ENCODE results near the gene RIMBP2.

The RIMBP2 gene

DNA sequence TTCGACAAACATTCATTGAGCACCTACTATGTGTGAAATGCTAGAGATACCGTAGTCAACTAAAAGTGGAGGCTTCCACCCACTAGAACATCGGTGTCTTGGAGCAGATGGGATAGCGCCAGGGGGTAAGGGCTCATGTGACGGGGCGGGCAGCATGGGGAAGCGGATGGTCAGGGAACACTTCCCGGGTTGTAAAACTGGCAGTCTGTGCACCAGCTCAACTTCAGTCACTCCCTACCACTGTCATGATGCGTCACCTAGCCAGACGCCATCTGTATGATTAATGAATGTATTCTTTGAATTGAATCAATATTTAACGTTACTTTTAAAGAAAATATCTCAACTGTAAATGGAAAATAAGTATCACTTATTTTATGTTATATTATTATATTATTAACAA, 284.9 kb downstream of the RIMBP2 start:
- FAIRE-seq (no peak), DNase-seq (ENCODE audit: low spot score) (no peak)

DNA sequence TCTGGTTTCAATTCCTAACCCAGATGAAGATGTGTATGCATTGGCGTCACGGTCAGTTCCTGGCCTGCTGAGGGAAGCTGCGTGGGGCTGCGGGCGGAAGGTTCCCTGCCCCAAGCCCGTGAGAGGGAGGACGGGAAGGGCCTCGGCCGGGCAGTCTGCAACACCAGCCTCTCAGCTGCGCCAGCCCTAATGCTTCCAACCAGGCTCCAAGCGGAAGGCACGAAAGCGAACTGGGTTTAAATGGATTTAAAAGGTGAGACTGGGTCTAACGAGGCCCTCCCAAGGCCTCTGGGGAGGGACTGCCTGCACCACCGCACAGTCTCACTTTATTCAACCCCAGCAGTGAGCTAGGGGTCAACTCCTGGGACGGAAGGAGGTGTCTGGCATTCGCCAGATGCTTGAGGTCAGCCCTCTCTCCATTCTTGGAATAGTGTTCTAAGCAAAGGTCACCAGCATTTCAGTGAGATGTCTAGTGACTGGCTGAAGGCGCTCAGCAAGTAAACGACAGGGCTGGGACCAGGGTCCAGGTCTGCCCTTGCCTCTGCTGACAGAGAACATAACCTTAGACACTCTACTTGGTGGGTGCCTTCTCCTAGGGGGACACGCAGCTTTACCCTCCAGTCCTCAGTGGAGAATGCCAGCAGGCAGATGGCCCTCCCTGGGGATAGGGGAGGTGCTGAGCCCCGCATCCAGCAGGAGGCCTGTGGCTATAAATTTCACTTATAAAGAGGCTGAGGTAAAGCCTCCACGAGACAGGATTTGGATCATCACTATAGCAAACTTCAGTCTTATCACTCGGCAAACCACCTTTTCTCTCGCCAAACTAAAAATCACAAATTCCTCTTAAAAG, 286.2 kb downstream of the RIMBP2 start:
- FAIRE-seq (no peak), DNase-seq (ENCODE audit: low spot score) (no peak)

DNA sequence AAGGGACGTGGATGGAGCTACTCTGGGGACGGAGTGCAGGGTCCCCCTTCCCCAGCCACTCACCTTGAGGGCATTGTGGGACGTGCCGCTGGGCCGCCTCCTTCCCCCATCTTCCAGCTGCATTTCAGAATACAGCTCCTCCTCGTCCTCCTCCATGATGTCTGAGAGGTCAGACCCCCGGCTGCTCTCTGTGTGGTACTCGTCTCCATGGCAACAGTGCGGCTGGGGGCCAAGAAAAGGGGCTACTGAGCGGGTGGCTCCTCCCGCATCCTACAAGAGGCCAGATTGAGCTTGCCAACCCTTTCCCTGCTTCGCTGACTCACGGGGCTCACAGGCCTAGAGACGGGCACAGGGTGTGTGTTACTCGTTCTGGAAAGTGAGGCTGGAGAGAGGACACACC, 288.0 kb downstream of the RIMBP2 start:
- no peak for DNase-seq (ENCODE audit: low spot score)
- no peak for FAIRE-seq

DNA sequence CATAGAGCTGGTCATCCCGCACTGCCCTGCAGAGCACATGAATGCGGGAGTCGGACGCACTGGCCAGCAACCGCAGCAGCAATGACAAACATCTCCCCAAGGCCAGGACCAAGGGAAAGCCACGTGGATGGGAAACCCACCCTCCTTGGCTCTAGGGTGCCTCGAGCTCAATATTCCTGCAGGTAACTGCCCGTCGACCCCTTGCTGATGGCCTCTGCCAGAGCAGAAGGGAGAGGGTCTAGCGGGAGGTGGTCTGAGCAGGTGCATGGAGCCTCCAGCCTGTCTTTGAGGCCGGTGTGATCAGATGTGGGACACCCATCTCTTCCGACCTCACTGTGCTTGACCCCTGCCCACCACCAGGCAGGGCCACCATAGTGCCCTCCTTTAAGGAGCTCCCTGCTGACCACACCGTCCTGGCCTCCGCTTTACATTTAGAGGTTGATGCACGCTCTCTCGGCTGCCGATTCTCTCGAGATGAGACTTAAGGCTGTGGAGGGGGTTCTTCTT, 288.7 kb downstream of the RIMBP2 start:
- FAIRE-seq: no peak
- DNase-seq (ENCODE audit: low spot score): no peak

DNA sequence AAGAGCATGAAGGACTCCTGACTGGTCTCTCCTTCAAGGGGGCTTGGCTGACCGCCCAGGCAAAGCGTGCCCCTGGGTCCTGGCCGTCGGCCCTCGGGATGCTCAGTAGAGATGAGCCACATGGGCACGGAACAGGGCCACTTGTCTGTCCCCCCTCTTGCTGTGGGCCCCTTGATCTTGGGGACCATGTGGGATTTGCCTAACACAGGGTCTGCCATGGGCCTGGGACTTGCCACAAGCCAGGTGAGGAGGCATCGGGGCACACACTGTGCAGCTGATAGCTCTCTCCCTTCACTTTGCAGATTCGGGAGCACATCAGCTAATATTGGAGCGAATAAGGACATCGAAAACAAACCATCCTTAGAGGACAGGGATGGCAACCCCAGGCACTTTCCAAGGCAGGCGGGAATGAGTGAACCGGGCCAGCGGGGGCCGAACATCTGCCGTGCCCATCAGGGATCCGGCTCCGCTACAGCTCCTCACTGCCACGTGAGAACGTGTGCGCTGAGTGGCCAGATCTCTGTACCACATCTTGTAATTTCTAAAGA, 290.3 kb downstream of the RIMBP2 start:
- no peak for FAIRE-seq
- DNase-seq (ENCODE audit: low spot score): no peak

DNA sequence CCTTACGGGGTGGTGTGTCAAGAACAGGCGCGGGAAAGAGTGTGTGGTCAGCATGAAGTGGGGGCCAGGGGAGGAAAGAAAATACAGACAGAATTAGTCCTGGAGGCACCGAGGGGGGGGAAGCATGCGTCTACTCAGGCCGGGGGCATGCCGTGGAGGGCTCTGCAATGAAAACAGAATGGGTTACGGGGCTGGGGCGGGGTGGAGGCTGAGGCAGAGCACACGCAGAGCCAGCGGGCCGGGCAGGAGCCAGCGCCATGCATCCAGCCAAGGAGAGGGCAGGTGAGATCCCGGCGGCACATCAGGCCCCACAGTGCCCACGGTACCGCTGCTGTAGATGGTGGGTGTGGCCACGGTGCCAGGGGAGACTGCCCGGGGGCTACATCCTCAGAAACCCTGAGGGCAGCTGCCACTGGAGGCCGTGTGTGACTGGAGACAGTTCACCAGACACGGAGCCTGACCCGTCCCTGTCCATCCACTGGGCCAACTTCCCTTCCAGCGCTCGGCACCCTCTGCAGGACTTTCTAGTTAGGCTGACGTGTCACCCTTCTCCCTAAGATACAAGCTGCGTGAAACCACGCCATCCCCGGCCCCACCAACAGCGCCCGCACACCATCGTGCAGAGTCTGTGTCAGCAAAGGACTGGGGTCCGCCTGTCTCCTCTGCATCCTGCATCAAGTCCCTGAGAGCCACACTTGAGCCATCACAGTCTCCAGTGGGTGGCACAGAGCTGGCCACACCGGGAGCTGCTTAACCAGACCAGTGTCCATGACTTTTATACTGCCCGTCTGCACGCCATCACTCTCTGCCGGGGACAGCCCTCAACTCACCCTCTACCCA, 291.0 kb downstream of the RIMBP2 start:
- FAIRE-seq (no peak), DNase-seq (ENCODE audit: low spot score) (no peak)

DNA sequence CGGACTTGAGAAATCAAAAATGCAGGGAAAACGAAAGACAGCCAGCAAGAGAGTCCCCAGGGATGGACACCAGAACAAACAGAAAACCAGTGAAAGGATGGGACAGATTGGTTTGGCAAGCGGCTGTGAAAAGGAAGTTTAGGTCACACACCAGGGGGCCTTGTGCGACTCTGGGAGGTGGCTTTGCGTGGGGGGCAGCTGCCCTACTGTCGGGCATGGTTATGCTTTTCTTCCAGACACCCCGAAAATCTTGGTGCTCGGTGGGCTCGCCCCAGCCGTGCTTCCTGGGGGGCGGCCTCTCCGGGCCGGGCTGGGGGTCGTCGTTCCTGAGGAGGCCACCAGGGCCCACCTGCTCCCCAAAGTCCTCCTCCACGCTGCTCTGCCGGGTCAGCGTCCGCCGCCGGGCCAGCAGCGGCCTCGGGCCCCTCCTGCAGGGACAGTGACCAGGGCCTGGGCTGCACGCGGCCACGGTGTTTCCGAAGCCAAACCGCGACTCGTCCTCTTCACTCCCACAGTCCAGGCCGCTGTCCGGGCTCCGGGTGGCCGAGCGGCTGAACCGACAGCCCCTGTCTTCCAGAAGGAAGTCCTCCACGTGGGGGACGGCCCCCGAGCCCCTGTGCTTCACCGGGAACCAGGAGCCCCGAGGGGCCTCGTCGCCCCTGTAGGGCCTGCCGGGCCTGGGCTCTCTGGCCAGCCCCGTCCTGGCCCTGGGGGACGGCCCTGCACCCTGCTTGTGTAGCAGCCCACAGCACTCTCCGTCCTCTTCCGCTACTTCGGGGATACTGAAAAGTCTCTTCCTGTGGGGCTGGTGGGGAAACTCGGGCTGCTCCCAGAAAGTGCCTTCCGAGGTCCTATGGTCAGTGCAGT, 291.9 kb downstream of the RIMBP2 start:
- no peak for DNase-seq (ENCODE audit: low spot score)
- FAIRE-seq: no peak

DNA sequence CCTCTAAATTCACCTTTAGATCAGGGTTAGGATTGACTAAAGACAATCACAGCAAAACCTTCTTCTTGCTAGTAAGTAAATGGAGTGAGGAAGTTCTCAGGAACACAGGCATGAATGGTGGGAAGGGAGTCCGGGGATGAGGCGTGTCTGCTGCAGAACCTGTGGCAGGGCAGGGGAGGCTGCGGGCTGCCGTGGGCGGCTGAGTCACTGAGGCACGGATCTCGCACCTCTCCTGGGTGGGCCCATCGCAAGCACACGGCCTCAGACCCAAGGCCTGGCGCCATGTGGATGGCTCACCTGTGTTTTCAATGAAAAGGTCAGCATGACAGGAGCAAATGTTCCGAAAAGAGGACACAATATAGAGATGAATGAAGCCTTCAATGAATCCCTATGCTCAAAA, 293.0 kb downstream of the RIMBP2 start:
- no peak for DNase-seq (ENCODE audit: low spot score)
- FAIRE-seq: no peak

DNA sequence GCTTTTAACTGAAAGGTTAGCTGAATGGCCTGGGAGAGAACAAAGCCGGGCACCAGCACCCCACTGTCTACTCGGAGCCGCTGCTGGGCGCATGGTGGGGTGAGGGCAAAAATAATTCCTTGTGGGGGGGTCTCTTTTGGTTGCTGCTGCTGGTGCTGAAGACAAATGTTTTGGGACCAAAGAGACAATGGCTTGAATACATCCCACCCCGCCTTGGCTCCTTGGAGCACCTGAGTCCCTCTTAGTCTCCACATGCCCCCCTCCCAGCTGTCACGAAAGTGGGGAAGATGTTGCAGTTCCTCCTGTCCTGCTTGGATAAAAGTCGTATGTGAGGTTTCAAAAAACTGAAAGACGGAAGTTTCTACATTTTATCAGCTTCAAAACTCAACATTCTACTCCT, 293.4 kb downstream of the RIMBP2 start:
- DNase-seq (ENCODE audit: low spot score) (no peak), FAIRE-seq (no peak)

DNA sequence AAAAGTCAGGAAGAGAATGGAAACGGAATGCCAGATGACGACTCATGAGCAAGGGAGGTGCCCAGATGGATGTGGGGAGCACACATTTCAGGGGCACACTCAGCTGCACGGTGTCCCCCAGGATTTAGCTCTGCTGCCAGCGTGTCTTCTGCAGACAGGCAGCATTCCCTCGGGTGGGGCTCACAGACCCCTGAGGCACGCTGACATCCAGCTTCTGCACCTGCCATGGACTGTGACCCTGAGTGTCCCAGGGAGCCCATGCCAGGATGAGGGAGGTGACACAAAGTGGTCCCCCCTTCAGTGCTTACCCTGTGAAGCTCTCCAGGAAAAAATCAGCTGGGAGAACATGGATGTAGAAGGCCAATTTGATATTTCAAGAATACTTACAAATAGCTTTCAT, 294.2 kb downstream of the RIMBP2 start:
- DNase-seq (ENCODE audit: low spot score) (no peak), FAIRE-seq (no peak)

DNA sequence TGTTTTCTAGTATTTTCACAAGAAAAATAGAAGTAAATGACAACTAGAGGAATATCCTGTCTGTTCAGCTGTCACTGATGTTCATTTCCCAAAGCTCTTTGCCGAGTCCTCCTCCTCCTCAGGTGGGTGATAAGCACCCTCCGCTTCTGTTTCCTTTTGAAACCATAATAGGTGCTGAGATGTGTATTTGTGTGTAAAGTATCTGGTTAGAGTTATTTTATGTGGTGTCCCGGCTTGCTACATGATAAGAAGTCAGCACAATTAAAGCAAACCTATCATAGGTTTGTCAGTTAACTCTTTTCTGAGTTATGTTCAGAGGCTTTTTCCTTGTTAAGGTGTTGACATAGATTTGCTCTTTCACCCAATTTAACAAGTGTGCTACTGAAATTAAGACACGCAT, 296.0 kb downstream of the RIMBP2 start:
- FAIRE-seq: no peak
- DNase-seq (ENCODE audit: low spot score): no peak

DNA sequence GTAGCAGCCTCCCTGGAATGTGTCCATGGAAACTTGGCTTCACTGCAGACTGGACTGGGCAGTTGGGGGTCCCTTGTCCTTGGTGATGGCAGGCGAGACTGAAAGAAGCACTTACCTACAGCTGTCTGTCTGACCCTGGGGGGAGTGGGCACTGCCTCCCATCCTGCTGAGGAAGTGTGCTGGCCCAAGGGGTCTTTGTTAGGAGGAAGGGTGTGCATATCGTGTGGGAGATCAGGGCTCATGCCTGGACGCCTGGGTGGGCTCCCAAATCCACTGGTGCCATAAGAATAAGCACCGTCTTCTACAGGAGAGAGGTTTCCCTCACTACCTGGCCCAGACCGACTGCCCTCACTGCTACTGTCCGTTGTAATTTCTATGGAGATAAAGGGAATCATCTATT, 297.0 kb downstream of the RIMBP2 start:
- DNase-seq (ENCODE audit: low spot score) (no peak), FAIRE-seq (no peak)

DNA sequence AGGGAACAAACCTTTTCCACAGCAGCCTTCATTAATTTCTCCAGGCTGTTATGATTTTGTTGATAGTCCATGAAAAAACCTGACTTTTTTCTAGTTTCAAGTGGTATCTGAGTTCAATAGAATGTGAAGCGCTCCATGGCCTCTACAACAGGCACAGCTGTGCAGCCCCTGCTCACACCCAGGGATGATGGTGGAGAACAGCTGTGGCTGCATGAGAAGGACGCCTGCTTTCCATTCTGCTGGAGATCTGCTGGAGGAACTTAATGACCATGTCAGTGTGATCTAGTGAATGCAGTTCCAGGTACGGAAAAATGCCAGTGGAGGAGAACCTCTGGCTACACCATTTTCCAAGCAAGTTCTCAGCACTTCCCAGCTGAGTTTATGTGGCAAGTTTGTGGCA, 297.8 kb downstream of the RIMBP2 start:
- FAIRE-seq: no peak

DNA sequence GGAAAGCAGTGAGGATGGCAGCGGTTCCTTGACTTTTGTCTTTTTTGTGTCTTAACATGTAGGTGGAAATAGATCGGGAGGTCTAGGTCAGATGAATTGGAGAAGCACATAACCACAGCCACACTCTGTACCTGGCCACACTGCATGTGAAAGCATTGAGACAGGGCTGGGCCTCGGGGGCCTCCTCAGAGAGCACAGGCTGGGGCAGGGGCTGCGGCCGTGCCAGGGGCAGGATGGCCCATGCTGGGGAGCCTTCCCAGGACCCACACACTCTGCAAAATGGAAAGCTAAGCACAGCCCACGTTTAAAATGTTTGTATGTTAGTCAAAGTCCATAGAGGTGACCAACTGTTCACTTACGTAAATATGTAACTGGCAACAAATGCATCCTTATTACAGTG, 301.7 kb downstream of the RIMBP2 start:
- FAIRE-seq (no peak), DNase-seq (ENCODE audit: low spot score) (no peak)

More for the DNA sequence above, 297.8 kb downstream of the RIMBP2 start:
- no peak for DNase-seq (ENCODE audit: low spot score)

DNA sequence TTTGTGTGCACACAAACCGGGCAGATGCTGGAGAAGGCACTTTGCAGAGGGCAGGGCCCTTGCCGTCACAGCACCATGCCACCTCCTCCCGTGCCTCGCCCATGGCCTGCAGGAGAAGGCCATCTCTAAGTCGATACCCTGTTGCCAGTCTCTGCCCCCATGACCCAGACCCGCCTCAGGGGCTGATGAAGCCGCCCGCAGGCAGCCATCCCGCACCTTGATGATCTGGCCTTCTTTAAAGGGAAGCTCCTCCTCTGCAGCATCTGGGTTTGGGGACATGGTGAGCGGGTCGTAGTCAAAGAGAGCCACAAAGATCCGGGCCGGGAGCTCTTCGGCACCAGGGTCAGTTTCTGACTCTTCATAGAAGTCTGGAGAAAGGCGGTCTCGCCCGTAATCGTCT, 302.2 kb downstream of the RIMBP2 start:
- DNase-seq (ENCODE audit: low spot score): no peak
- FAIRE-seq: no peak

DNA sequence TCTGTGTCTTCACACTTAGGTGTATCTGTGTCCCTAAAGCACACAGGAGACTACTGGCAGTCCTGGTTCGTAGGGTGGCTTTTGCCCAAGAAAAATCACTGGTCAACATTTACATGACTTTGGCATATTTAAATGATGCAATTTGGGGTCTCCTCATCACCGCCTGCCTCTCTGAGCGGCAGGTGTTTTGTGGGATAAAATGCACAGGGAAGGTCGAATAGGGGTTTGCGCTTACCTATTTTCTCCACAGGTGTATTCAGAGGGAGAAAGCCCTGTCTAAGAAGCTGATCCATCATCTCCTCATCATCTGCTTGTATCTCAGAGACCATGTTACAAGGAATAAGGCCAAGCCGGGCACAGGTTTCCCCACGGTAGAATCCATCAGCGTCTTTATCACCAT, 303.7 kb downstream of the RIMBP2 start:
- FAIRE-seq: no peak
- DNase-seq (ENCODE audit: low spot score): no peak

DNA sequence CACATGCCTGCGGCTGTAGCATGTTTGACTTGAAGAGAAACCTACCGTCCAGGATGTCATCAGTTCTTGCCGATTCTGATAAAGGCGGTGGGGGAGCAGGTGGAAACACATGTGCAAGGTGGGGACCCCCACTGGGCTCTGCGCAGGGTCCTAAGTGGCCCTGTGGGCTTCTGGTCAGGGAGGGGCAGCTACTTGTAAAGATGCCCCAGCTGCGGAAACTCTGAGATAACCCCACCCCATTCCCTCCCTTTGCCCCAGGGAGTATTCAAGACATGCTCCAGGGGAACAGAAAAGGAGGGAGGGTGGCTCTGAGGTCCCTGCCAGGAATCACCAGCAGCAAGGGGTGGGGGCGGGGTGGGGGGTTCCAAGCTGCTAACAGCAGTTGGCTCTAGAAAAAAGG, 310.8 kb downstream of the RIMBP2 start:
- no peak for DNase-seq (ENCODE audit: low spot score)
- no peak for FAIRE-seq

DNA sequence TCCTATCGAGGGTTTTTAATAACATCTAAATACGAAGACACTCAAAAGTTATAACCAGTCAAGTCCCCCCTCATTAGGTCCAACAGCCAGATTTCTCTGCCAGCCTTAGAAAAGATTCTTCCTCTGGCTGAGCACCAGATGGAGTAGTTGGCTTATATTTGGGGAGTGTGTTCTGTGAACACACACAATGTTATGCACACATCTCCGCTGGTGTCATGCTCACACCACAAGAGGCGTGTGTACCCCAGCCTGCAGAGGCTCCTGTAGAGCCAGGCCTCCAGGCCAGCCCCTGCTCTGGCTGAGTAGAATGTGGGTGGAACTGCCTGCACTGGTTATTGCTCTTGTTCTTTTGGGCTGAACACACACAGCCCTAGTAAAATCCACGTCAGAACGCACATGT, 314.4 kb downstream of the RIMBP2 start:
- DNase-seq (ENCODE audit: low spot score): no peak
- FAIRE-seq: no peak

DNA sequence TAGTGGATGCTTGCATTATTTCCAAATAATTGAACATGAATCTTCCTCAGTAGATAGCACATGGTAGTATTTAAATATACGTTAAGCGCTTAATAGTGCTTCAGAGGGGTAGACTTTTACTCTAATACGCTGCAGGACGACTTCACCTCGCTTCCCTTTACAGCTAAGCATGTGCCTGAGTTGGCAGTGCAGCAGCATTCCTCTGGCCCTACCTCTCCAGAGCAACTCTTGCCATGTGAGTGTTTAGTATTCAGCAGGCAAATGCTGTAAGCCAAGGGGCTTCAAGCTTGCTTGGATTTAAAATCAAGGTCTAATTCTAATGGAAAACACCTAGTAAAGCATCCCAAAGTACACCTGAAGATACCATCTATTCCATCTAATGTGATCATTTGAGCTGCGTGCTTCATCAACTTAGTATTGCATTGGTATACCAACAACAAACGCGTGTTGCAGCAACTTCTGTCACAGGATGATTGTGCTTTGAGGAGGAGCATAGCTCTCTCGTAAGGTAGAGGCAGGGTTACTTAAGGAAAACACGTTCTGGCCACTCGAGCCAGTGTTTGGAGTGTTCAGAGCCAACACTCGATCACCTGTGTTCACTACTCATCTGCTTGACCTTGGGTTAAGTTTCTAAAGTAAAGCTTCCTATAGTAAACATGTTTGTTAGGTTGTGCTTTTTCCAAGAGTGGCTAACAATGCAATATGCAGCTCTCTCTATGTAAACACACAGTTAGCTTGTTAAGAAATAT, 317.8 kb downstream of the RIMBP2 start:
- no peak for DNase-seq (ENCODE audit: low spot score)
- no peak for FAIRE-seq

DNA sequence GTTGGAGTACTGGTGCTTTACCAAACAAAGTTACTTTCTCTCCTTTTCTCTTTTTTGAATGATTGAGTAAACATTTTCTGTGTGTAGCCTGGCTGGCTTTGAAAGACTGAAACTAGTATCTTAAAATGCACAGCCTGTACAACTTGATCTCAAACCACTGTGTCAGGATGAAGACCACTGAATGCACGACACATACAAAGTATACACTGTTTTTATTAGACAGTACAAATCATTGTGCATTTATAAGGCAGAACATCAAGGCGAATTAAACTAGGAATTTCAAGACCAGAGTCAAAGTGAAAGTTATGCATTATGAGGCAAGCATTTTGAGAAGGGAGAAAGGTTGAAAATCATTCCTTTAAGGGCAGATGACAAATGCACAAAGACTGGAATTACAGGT, 319.4 kb downstream of the RIMBP2 start:
- FAIRE-seq (no peak), DNase-seq (ENCODE audit: low spot score) (no peak)

DNA sequence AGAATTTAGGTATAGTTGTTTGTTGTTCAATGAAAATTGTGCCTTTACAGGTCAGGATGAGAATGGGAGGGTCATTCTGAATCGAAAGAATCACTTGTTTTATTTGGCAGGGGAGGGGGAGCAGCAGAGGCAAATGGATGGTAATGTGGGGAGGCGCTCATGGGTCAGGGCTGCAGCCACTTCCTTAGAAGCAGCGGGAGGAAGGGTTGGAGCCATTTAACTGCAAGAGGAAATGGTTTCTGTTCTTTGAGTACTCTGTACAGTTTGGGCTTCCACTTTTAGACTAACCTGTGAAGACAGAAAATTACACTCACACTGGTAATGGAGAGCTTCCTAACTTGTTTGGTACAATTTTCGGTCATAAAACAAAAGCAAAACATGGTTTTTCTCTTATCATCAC, 321.2 kb downstream of the RIMBP2 start:
- FAIRE-seq: no peak
- no peak for DNase-seq (ENCODE audit: low spot score)
